ENCODE measurements around the gene STX16. TPM values are rescaled to one million over a fixed set of nuclear protein-coding genes. Genes with fewer than 3 reads are reported as not detected.

STX16 gene
- total and polyA plus RNA-seq, 2 experiments from 2014 or later: 23.2 to 41.8 TPM

- no peak overlapping the region for H3K27ac ChIP-seq
- DNase-seq (ENCODE audit: low spot score): no peak
- no peak overlapping the region for H2AFZ ChIP-seq
- H3K36me3 ChIP-seq (replicated peaks; ENCODE audit: insufficient read depth, low read depth): no peaks in the 10 kb centered on the region
- H3K27me3 ChIP-seq: no peaks in the 10 kb centered on the region
- TF ChIP-seq EZH2phosphoT487 (IDR thresholded peaks at IDR 0.05; ENCODE audit: low read depth, severe bottlenecking, unreplicated experiment): no peak
- TF ChIP-seq EZH2 (IDR thresholded peaks at IDR 0.05; ENCODE audit: borderline replicate concordance): no peak
- no peaks in the 10 kb centered on the region for H3K79me2 ChIP-seq
- H3K4me1 ChIP-seq (ENCODE audit: insufficient read depth): no peaks in the 10 kb centered on the region
- no peak overlapping the region for H3K4me3 ChIP-seq
- no peaks in the 10 kb centered on the region for H3K9me2 ChIP-seq (replicated peaks; ENCODE audit: insufficient read depth)
- 95% methylated on average over 4 of the region's 4 CpGs for WGBS (ENCODE audit: low lambda C conversion rate, missing lambda C conversion rate)
- H3K4me2 ChIP-seq: no peak overlapping the region
- no peaks in the 10 kb centered on the region for H3K9me3 ChIP-seq (ENCODE audit: low read depth)
- no peaks in the 10 kb centered on the region for H4K20me1 ChIP-seq (ENCODE audit: insufficient read depth, poor library complexity, severe bottlenecking)
Measured at GRCh38 chr20:58709703-58710039, 58.6 kb downstream of the STX16 start.

GRCh38 chr20:58710481-58711265 lies 59.6 kb downstream of the STX16 start:
- H3K4me1 ChIP-seq (ENCODE audit: insufficient read depth): no peaks in the 10 kb centered on the region
- H3K79me2 ChIP-seq: no peaks in the 10 kb centered on the region
- no peak overlapping the region for H2AFZ ChIP-seq
- no peak overlapping the region for H3K27ac ChIP-seq
- no peak overlapping the region for H3K4me3 ChIP-seq
- no peak for TF ChIP-seq CTCF (IDR thresholded peaks at IDR 0.05; ENCODE audit: poor library complexity)
- no peak for TF ChIP-seq EZH2 (IDR thresholded peaks at IDR 0.05; ENCODE audit: borderline replicate concordance)
- no peak for TF ChIP-seq EZH2phosphoT487 (IDR thresholded peaks at IDR 0.05; ENCODE audit: low read depth, severe bottlenecking, unreplicated experiment)
- no peaks in the 10 kb centered on the region for H4K20me1 ChIP-seq (ENCODE audit: insufficient read depth, poor library complexity, severe bottlenecking)
- no peak overlapping the region for H3K4me2 ChIP-seq
- H3K27me3 ChIP-seq: no peaks in the 10 kb centered on the region
- WGBS (ENCODE audit: low lambda C conversion rate, missing lambda C conversion rate): 77% methylated on average over 14 of the region's 17 CpGs
- H3K9me2 ChIP-seq (replicated peaks; ENCODE audit: insufficient read depth): no peaks in the 10 kb centered on the region
- H3K36me3 ChIP-seq (replicated peaks; ENCODE audit: insufficient read depth, low read depth): no peaks in the 10 kb centered on the region
- peak; percentile 3 for DNase-seq (ENCODE audit: low spot score)
- no peaks in the 10 kb centered on the region for H3K9me3 ChIP-seq (ENCODE audit: low read depth)

GRCh38 chr20:58711266-58712051 lies 60.4 kb downstream of the STX16 start:
- no peak overlapping the region for H3K27ac ChIP-seq
- H3K4me2 ChIP-seq: no peak overlapping the region
- H3K9me3 ChIP-seq (ENCODE audit: low read depth): no peaks in the 10 kb centered on the region
- 92% methylated on average over 21 of the region's 21 CpGs for WGBS (ENCODE audit: low lambda C conversion rate, missing lambda C conversion rate)
- no peaks in the 10 kb centered on the region for H3K79me2 ChIP-seq
- DNase-seq (ENCODE audit: low spot score): peak; percentile 2
- H3K27me3 ChIP-seq: no peaks in the 10 kb centered on the region
- no peaks in the 10 kb centered on the region for H4K20me1 ChIP-seq (ENCODE audit: insufficient read depth, poor library complexity, severe bottlenecking)
- no peaks in the 10 kb centered on the region for H3K4me1 ChIP-seq (ENCODE audit: insufficient read depth)
- TF ChIP-seq EZH2 (IDR thresholded peaks at IDR 0.05; ENCODE audit: borderline replicate concordance) (no peak), EZH2phosphoT487 (IDR thresholded peaks at IDR 0.05; ENCODE audit: low read depth, severe bottlenecking, unreplicated experiment) (no peak), CTCF (IDR thresholded peaks at IDR 0.05; ENCODE audit: poor library complexity) (no peak)
- no peaks in the 10 kb centered on the region for H3K9me2 ChIP-seq (replicated peaks; ENCODE audit: insufficient read depth)
- no peak overlapping the region for H2AFZ ChIP-seq
- no peak overlapping the region for H3K4me3 ChIP-seq
- H3K36me3 ChIP-seq (replicated peaks; ENCODE audit: insufficient read depth, low read depth): no peaks in the 10 kb centered on the region

Data from hepatocyte (in vitro differentiated cells).